GM18526 (cell line): ENCODE results near the gene BACE1-AS.

Source experiments
- POLR2A ChIP-seq: IDR thresholded peaks from 3 replicates; pipeline ENCODE4 v1.6.1; 2011; ENCODE audit not compliant: insufficient read length; ENCODE audit errors: extremely low read depth

Gene BACE1-AS

DNA sequence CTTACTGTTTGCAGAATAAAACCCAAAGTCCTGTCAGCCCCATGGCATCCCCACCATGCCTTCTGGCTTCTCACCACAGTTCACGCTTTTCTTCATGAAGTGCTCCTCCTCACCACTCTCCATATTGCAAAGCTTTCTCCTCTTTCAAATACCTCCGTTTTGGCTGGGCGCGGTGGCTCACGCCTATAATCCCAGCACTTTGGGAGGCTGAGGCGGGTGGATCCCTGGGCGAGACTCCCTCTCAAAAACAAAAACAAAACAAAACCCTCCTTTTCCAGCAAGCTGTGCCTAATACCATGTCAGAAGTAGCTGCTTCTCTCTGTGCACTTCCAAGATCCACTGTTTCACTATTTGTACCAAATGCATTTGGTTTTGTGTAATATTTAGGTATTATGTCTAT lies 18.2 kb downstream of the BACE1-AS start:
- no peak for TF ChIP-seq POLR2A

DNA sequence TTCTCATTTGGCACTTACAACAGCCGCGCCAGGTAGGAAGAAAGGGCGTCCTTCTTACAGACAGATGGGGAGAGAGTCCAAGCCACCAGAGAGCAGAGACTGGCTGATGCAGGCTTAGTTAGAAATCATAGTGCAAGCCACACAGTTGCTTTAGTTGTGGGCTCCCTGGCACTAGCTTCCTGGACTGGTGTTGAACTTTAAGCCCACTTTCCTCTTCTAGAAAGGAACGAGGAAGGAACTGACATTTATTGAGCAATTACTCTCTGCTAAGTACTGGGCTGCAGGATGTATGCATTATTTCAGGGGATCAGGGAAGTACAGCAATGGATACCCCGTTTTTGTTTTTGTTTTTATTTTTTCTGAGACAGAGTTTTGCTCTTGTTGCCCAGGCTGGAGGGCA lies 21.9 kb downstream of the BACE1-AS start:
- TF ChIP-seq POLR2A: no peak

DNA sequence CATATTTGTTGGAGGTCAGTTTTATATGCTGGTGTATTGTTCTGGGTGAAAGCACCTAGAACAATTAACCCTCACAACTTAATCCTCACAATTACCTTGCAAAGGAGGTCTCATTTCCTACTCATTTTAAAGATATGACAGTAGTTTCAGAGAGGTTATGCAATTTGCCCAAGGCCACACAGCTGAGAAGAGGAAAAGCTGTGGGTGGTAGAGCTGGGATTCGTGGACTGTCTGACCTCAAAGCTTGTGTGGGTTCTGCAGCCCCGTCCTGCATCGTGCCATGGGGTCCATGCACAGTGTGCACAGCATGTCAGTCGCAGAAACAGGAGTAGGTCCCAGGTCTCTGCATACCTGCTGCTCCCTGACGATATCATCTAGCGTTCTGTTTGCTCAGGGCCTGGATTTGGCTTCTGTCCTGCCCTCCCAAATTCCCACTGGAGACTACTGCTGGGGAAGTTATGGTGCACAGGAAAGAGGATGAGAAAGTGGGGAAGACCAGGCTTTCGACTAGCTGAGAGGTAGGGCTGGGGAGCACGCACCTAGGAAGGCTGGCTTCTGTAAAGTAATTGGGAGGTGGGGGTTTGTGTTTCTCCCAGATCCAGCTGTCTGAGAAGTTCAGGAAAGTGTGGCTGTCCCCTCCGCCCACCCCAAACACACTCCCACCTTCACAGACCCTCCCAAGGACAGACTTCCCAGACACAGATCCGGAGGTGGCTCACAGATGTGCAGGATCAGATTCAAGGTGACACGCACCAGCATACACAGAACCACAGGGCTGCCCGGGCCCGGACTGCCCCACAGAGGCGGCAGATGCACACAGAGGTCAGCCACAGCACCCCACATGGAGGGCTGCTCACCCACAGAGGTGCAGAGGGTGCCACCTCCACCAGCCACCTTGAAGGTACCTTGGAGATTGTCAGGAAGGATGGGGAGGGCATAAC lies 23.0 kb downstream of the BACE1-AS start:
- no peak for TF ChIP-seq POLR2A

DNA sequence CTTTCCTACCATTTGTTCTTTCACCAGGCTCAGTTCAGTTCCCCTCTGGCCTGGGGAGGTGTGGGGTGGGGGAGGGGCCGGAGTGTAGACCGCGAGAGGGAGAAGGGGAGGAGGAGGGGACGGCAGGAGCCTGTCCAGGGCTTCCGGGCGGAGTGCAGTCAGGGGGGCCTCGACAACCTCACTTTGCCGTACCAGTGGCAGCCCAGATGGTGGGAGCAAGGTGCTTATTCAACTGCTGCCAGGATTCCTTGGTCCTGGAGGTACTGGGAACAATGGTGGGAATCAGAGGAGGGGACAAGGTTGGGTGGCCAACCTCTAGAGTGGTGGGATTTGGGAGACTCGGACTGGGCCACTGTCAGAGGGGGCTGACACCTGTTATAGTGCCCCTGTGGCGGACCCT lies 23.7 kb downstream of the BACE1-AS start:
- TF ChIP-seq POLR2A: no peak

DNA sequence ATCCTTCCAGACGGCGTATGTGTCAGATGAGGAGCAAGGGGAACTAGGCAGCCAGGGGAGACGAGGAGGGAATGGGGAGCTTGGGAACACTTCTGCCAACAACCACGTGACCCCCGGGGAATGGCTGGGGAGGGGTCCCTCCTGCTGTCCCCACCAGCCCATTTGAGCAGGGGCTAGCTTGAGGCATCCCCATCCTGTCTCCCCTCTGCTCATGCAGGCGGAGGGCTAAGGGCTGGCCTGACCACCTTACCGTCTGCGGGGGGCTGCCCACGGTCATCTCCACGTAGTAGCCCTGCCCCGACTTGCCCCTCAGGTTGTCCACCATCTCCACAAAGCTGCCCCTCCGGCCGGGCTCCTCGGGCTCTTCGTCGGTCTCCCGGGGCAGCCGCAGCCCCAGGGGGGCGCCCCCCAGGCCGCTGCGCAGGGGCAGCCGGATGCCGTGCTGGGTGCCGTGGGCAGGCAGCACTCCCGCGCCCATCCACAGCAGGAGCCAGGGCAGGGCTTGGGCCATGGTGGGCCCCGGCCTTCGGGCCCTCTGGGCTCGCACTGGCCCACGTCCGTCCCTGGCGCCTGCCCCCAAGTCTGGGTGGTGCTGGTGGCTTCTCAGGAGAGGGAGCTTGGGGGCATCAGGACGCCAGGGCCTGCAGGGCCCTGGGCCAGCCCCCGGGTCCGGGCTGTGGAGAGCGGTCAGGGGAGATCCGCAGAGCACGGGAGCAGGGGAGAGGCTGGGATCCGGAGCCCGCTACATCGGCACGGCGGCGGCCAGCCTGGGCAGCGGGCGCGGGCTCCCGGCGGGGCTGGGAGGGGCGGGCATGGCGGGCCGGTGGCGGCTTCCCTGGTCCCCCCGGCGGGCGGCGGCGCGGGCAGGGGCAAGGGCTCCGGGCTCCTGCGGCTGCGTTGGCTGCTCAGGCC lies 24.4 kb downstream of the BACE1-AS start:
- no peak for TF ChIP-seq POLR2A

DNA sequence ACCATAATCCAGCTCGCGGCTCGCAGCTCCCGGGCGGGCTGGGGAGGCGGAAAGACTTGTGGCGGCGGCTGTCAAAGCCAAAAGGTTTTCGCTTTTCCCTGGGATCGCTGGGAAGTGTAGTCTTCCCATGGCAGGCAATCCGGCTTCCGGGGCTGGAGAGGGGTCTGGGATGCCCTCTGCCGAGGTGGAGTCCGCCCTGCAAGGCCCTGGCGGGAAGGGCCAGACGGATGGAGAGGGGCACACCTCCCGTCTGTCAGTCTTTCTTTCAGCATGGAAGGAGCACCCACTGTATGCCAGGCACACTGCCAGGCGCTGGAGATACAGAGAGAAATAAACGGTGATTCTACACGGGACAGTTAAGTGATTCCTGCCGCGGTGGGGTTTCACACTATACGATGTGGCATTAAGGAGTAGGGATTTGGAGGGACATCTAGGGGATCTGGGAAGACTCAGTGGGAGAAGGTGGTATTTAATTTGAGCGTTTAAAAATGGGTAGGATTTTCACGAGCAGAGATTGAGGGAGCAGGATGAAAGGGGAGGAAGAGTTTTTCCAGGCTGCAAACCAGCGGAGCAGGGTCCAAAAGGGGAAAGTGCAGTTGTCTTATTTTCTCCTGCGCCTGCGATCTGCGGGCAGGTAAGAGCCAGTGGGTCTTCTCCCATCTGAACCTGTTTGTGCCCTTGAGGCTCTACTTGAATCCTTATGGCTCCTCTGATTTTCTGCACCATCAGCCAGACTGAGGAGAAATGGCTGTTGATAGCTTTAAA lies 25.2 kb downstream of the BACE1-AS start, which contains the start of gene BACE1:
TSS of gene BACE1 (minus strand) at position 60 of the 765 bp plus-strand sequence. CDS start 461 bp downstream, outside the sequence.
- TF ChIP-seq POLR2A: no peak

DNA sequence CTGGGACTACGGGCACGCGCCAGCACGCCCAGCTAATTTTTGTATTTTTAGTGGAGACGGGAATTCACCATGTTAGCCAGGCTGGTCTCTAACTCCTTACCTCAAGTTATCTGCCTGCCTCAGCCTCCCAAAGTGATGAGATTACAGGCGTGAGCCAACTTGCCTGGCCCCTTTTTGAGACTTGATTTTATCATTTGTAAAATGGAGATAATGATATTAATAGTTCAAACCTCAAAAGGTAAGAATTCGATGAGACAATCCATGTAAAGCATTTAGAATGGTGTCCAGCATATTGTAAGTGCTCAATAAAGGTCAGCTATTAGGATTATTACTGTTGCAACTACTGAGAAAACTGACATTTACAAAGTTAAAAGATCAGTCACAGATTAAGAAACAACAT lies 27.6 kb downstream of the BACE1-AS start:
- no peak for TF ChIP-seq POLR2A

DNA sequence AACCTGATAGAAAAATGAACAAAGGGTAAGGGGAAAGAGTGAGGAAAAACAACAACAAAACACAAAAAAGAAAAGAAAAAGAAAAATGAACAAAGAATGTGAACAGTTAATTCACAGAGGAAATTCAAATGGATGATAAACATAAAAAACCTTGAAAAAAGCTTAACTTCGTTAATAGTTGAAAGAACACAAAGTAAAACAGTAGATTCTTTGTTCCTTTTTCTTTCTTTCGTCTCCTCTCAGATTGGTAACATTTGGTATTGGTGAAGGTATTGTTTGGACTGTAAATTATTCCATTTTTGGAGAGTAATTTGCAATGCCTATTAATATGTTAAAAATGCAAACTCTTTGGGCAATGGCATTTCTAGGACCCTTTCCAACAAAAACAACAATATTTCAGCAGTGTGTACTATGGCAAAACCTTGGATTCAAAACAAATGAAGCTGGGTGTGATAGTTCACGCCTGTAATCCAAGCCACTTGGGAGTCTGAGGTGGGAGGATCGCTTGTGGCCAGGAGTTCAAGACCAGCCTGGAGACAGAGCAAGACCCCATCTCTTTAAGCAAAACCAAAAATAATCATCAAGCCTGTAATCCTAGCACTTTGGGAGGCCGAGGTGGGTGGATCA lies 28.2 kb downstream of the BACE1-AS start:
- TF ChIP-seq POLR2A: no peak

DNA sequence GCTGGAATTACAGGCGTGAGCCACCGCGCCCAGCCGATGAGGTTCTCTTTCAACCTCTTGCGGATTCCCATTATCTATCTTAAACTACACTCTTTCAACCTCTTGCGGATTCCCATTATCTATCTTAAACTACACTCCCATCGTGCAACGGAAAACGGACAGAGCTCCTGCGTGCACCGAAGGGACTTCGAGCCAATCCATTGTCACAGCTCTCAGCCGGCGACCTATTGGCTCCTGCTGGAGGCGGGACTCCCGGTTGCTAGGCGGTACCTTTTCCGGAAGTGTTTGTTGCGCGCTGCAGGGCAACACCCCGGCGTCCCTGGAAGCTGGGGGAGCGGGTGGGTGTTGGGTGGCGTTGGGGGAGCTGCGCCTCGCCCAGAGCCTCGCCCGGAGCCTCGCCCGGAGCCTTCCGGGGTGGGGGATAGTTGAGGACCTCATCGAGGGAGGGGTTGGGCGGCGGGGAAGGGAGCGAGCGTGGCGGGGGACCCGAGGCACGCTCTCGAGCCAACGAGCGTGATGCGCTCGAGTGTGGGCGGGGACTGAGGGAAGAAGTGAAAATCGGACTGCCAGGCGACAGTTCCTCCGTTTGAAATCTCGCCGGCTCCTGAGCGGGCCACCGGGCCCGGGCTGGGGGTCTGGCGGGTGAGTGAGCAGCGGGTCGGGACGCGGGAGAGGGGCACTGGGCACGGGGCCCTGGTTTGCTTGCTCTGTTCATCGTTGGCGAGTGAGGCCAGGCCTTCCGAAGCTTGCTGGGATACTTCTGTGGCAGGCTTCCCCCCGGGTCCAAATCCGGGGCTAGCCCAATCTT lies 36.6 kb downstream of the BACE1-AS start, which contains the start of gene CEP164:
TSS of gene CEP164 (plus strand) at position 288 of the 808 bp plus-strand sequence. CDS start 10,733 bp downstream, outside the sequence.
- peak; percentile 84 for TF ChIP-seq POLR2A

DNA sequence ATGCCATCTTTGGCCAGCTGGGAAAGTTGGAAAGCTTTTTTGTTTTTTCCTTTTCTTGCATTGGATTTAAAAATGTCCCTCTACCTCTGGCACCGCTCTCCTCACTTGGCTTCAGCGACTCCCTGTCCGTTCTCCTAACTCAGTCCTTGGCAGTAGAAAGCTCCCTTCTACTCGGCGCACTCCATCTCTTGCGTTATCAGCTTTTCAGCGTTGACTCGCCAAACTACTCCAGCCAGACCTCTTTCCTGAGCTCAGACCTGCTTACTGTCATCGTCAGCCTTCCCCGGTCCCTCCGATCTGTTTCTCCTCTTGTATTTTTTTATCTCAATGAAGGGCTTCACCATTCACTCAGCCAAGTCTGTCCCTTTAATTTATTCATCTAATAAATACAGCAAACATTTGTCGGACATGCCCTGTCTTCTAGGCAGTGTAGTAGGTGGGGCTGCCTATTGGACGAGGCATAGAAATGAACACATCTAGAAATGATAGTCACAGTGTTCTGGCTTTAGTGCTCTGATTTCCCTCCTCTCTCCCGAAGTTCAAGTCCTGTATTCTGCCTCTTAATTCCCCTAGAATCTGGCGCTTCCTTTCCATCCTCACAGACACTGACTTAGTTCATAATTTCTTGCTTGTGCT lies 37.3 kb downstream of the BACE1-AS start:
- no peak for TF ChIP-seq POLR2A

DNA sequence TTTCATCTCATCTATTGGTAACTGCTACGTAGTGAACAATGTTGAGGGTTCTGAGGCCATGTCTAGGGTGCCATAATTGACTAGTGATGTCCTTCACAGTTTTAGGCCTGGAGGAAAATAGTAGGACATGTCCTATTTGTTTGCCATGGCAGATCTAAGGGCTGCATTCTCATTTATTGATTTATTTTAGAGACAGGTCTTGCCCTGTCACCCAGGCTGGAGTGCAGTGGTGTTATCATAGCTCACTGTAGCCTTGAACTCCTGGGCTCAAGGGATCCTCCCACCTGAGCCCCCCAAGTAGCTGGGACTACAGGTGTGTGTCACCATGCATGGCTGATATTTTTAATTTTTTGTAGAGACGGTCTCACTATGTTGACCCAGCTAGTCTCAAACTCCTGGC lies 41.7 kb downstream of the BACE1-AS start:
- TF ChIP-seq POLR2A: no peak

DNA sequence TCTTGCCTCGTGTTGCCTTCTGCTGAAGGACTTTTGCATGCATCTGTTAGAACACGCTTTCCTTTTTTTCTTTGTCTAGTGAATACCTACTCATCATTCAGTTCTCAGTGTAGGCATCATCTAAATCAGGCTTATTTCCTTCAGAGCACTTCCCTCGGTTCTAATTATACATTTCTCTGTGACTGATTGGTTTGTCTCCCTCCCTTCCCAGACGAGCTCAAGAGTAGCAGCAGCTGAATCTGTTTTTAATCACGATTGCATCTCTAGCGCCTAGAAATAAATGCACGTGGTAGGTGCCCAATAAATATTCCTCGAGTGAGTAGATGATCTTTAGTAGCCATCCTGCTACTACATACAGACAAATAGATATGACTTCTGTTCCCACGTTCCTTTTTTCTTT lies 42.8 kb downstream of the BACE1-AS start:
- TF ChIP-seq POLR2A: no peak

DNA sequence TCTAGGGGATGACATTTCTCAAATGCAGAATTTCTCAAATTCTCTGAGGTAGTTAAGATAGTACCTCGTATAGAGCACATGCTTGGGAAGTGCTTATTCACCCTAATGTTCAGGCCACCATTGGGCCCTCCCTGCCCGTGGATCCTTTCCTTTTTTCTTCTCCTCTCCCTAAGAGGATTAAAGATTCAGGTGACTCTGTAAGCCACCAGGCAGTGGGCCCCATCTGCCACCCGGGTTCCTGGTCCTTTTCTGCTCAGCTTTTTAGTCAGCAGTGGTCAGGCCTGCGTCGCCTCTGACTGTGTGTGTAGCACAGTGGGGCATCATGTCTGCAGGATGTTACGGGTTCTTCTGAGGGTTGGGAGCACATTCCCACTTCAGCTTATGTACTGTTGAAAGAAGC lies 43.8 kb downstream of the BACE1-AS start:
- TF ChIP-seq POLR2A: no peak
